HG02885 (cell line): ENCODE data around the gene SYT17.

ENCODE experiments used
- ATAC-seq: cut with Tn5 transposase; IDR thresholded peaks from one replicate; pipeline ENCODE4 v1.9.1; 2021; ENCODE audit warnings: mild to moderate bottlenecking; ENCODE audit not compliant: unreplicated experiment, poor library complexity

Gene SYT17

GRCh38 chr16:19137201-19138128 is 30.6 kb upstream of the SYT17 start:
- ATAC-seq = no peak

- ATAC-seq = no peak
Observed at GRCh38 chr16:19138601-19139000, 29.4 kb upstream of the SYT17 start.

DNA sequence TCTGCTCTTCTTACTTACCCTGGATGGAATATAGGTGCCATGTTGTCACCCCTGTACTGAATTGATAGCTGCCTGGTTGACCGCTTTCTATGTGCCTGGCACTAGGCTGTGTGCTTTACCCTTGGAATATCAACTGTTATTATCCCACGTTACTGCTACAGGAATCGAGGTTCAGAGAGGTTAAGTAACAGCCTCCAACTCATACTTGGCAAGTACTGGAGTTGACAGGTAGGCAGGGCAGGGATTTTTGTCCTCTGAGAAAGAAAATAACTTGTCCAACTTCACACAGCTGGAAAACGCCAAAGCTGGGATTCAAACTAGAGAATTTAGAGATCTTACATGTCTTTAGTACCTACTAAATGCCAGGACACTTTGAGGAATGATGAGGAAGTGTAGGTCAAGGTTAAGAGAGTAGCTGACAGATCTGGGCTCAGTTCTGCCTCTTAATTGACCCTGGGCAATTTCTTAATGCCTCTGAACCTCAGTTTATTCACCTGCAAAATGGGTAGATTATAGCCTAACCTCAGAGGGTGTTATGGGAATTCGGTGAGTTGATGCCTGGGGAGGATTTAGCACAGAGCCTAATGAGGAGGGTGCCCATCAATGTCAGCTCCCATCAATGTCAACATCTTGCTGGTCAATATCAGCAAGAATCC is 28.5 kb upstream of the SYT17 start:
- no peak for ATAC-seq

- no peak for ATAC-seq
Observed at GRCh38 chr16:19140396-19140795, 27.6 kb upstream of the SYT17 start.

DNA sequence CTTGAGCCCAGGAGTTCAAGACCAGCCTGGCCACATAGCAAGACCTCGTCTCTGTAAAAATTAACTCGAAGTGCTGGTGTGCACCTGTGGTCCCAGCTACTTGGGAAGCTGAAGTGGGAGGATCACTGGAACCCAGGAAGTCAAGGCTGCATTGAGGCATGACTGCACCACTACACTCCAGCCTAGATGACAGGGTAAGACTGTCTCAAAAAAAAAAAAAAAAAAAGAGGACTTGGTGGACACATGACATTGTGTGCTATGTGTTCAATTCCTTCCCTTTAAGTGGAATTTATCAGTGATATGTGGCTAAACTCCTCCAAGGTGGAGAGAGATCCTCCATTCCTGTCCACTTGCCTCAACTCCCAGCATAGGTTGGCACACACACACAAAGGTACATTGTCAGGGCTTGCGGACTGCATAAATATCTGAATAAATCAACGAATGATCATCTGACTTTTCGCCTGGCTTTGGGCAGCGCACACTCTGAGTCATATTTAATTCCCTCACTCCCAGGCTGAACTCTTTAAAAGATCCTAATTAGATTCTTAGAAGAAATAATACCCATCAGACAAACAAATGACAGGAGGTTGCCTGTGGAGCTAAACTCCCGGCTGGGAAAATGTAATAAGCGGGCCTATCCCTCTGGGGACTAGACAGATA is 25.0 kb upstream of the SYT17 start:
- no peak for ATAC-seq

DNA sequence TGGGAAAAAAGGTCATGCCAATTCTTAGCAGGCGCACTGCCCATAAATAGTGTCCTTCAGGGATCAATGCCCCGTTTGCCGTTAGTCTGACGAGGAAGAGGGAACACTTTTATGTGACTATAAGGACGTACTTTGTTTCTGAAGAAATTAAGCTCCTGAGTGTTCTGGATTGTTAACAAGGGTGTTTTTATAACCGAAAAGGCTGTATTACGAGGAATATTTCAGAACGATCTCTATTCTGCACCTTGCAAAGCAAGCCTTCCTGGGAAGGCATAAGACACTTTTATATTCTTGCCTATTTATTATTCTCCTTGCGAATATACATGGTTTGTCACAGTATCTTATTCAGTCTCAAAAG is 24.5 kb upstream of the SYT17 start:
- no peak for ATAC-seq

GRCh38 chr16:19145010-19145409 is 23.0 kb upstream of the SYT17 start:
- ATAC-seq = no peak

- no peak for ATAC-seq
Observed at GRCh38 chr16:19147126-19147525, 20.9 kb upstream of the SYT17 start.

- no peak for ATAC-seq
Observed at GRCh38 chr16:19147627-19148026, 20.4 kb upstream of the SYT17 start.

GRCh38 chr16:19148189-19148588 is 19.9 kb upstream of the SYT17 start:
- ATAC-seq = no peak

GRCh38 chr16:19151310-19151709 is 16.7 kb upstream of the SYT17 start:
- ATAC-seq = no peak

DNA sequence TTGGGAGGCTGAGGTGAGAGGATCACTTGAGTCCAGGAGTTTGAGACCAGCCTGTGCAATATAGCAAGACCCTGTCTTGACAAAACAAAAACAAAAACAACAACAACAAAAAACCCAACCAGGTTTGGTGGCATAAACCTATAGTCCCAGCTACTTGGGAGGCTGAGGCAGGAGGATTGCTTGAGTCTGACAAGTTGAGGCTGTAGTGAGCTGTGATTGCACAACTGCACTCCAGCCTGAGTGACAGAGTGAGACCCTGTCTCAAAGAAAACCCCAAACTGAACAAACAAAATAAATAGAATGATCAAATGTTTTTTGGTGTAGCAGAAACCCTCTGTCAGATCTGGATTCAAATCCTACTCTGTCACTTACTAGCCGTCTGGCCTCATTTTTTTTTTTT is 16.0 kb upstream of the SYT17 start:
- no peak for ATAC-seq

- no peak for ATAC-seq
Observed at GRCh38 chr16:19153876-19154275, 14.2 kb upstream of the SYT17 start.

GRCh38 chr16:19162085-19162484 is 6.0 kb upstream of the SYT17 start:
- no peak for ATAC-seq

DNA sequence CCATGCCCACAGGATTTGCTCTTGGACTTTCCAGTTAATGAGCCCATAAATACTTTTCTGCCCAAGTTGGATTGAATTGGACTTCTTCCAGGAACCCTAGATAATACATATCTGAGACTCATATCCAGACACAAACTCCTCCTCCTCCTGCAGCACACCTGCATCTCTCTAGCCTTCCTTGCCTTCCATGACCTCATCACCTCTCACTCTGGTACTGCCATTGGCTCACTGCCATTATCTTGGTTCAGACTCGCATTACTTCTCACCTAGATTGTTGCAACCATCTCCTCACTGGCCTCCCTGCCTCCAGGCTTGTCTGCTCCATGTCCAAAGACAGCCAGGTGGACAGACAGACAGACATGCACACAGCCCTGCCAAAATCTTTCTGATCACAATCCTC is 4.8 kb upstream of the SYT17 start:
- ATAC-seq = no peak

- ATAC-seq = no peak
Observed at GRCh38 chr16:19164285-19164684, 3.8 kb upstream of the SYT17 start.

- no peak for ATAC-seq
Observed at GRCh38 chr16:19165101-19165500, 2.9 kb upstream of the SYT17 start.

- no peak for ATAC-seq
Observed at GRCh38 chr16:19166500-19166899, 1.5 kb upstream of the SYT17 start.

- no peak for ATAC-seq
Observed at GRCh38 chr16:19168371-19169081, 486 bp downstream of the SYT17 start.

- no peak for ATAC-seq
Observed at GRCh38 chr16:19169082-19169639, 1.1 kb downstream of the SYT17 start.
